ENCODE measurements around the gene CELA3B.
"Not testable (repeated sequence)": the region's sequence is repeated elsewhere in the genome, so short reads cannot be mapped to it uniquely, and the experiment has no call there.

CELA3B gene

GRCh38 chr1:21986386-21986785, 9.6 kb downstream of the CELA3B start:
- H3K27ac ChIP-seq (ENCODE audit: low read length); H3K4me1 ChIP-seq (ENCODE audit: insufficient read depth, low read length); H2AFZ ChIP-seq (ENCODE audit: low read depth, low read length); H3K9me3 ChIP-seq (ENCODE audit: insufficient read depth, low read length, severe bottlenecking); H3K9ac ChIP-seq (ENCODE audit: low read depth, low read length); ATAC-seq (ENCODE audit: insufficient read depth, low read depth); H3K27me3 ChIP-seq (ENCODE audit: insufficient read depth, low read length, poor library complexity); H3K79me2 ChIP-seq (ENCODE audit: insufficient read depth, low read length); H3K4me3 ChIP-seq (ENCODE audit: low read depth in 1 of 2, low read length in 2 of 2); H4K20me1 ChIP-seq (ENCODE audit: insufficient read depth, low read length); H3K4me2 ChIP-seq (ENCODE audit: insufficient read depth, low read length); H3K36me3 ChIP-seq (ENCODE audit: insufficient read depth, low read length); DNase-seq: not testable (repeated sequence)

GRCh38 chr1:21989672-21990393, 13.0 kb downstream of the CELA3B start:
- not testable (repeated sequence) for ATAC-seq (ENCODE audit: insufficient read depth, low read depth); H3K9me3 ChIP-seq (ENCODE audit: insufficient read depth, low read length, severe bottlenecking); H2AFZ ChIP-seq (ENCODE audit: low read depth, low read length); H3K79me2 ChIP-seq (ENCODE audit: insufficient read depth, low read length); H3K9ac ChIP-seq (ENCODE audit: low read depth, low read length); H3K4me2 ChIP-seq (ENCODE audit: insufficient read depth, low read length); H4K20me1 ChIP-seq (ENCODE audit: insufficient read depth, low read length); DNase-seq; H3K27me3 ChIP-seq (ENCODE audit: insufficient read depth, low read length, poor library complexity); H3K36me3 ChIP-seq (ENCODE audit: insufficient read depth, low read length); H3K4me1 ChIP-seq (ENCODE audit: insufficient read depth, low read length); H3K4me3 ChIP-seq (ENCODE audit: low read depth in 1 of 2, low read length in 2 of 2); H3K27ac ChIP-seq (ENCODE audit: low read length)

- ATAC-seq (ENCODE audit: insufficient read depth, low read depth); H3K79me2 ChIP-seq (ENCODE audit: insufficient read depth, low read length); H3K9me3 ChIP-seq (ENCODE audit: insufficient read depth, low read length, severe bottlenecking): not testable (repeated sequence)
These were observed 15.4 kb downstream of the CELA3B start for GRCh38 chr1:21992186-21992585.

GRCh38 chr1:21994716-21995115, 17.9 kb downstream of the CELA3B start:
- H3K4me2 ChIP-seq (ENCODE audit: insufficient read depth, low read length); H3K4me3 ChIP-seq (ENCODE audit: low read depth in 1 of 2, low read length in 2 of 2); ATAC-seq (ENCODE audit: insufficient read depth, low read depth): not testable (repeated sequence)

More at GRCh38 chr1:21992186-21992585, 15.4 kb downstream of the CELA3B start:
- H3K9ac ChIP-seq (ENCODE audit: low read depth, low read length); H3K4me1 ChIP-seq (ENCODE audit: insufficient read depth, low read length); H2AFZ ChIP-seq (ENCODE audit: low read depth, low read length); H3K36me3 ChIP-seq (ENCODE audit: insufficient read depth, low read length); H3K27ac ChIP-seq (ENCODE audit: low read length); H3K27me3 ChIP-seq (ENCODE audit: insufficient read depth, low read length, poor library complexity); H3K4me2 ChIP-seq (ENCODE audit: insufficient read depth, low read length); DNase-seq; H4K20me1 ChIP-seq (ENCODE audit: insufficient read depth, low read length); H3K4me3 ChIP-seq (ENCODE audit: low read depth in 1 of 2, low read length in 2 of 2): not testable (repeated sequence)

GRCh38 chr1:21996663-21996970, 19.8 kb downstream of the CELA3B start:
- not testable (repeated sequence) for H3K9me3 ChIP-seq (ENCODE audit: insufficient read depth, low read length, severe bottlenecking)

More at GRCh38 chr1:21994716-21995115, 17.9 kb downstream of the CELA3B start:
- H3K27ac ChIP-seq (ENCODE audit: low read length); DNase-seq; H3K9ac ChIP-seq (ENCODE audit: low read depth, low read length); H2AFZ ChIP-seq (ENCODE audit: low read depth, low read length); H3K36me3 ChIP-seq (ENCODE audit: insufficient read depth, low read length); H3K4me1 ChIP-seq (ENCODE audit: insufficient read depth, low read length); H4K20me1 ChIP-seq (ENCODE audit: insufficient read depth, low read length); H3K79me2 ChIP-seq (ENCODE audit: insufficient read depth, low read length); H3K27me3 ChIP-seq (ENCODE audit: insufficient read depth, low read length, poor library complexity); H3K9me3 ChIP-seq (ENCODE audit: insufficient read depth, low read length, severe bottlenecking): not testable (repeated sequence)

GRCh38 chr1:21997891-21998623, 21.2 kb downstream of the CELA3B start:
- not testable (repeated sequence) for H3K79me2 ChIP-seq (ENCODE audit: insufficient read depth, low read length); H3K4me1 ChIP-seq (ENCODE audit: insufficient read depth, low read length); H3K27ac ChIP-seq (ENCODE audit: low read length); H3K9ac ChIP-seq (ENCODE audit: low read depth, low read length); ATAC-seq (ENCODE audit: insufficient read depth, low read depth); H3K4me2 ChIP-seq (ENCODE audit: insufficient read depth, low read length); H3K27me3 ChIP-seq (ENCODE audit: insufficient read depth, low read length, poor library complexity); H3K9me3 ChIP-seq (ENCODE audit: insufficient read depth, low read length, severe bottlenecking); H2AFZ ChIP-seq (ENCODE audit: low read depth, low read length); DNase-seq; H4K20me1 ChIP-seq (ENCODE audit: insufficient read depth, low read length); H3K36me3 ChIP-seq (ENCODE audit: insufficient read depth, low read length); H3K4me3 ChIP-seq (ENCODE audit: low read depth in 1 of 2, low read length in 2 of 2)

More at GRCh38 chr1:21996663-21996970, 19.8 kb downstream of the CELA3B start:
- not testable (repeated sequence) for H3K27me3 ChIP-seq (ENCODE audit: insufficient read depth, low read length, poor library complexity); ATAC-seq (ENCODE audit: insufficient read depth, low read depth); H3K79me2 ChIP-seq (ENCODE audit: insufficient read depth, low read length); H3K4me2 ChIP-seq (ENCODE audit: insufficient read depth, low read length); H3K4me3 ChIP-seq (ENCODE audit: low read depth in 1 of 2, low read length in 2 of 2); H3K36me3 ChIP-seq (ENCODE audit: insufficient read depth, low read length); H3K9ac ChIP-seq (ENCODE audit: low read depth, low read length); H3K4me1 ChIP-seq (ENCODE audit: insufficient read depth, low read length); H2AFZ ChIP-seq (ENCODE audit: low read depth, low read length); H4K20me1 ChIP-seq (ENCODE audit: insufficient read depth, low read length); DNase-seq; H3K27ac ChIP-seq (ENCODE audit: low read length)

- not testable (repeated sequence) for H3K79me2 ChIP-seq (ENCODE audit: insufficient read depth, low read length); H3K36me3 ChIP-seq (ENCODE audit: insufficient read depth, low read length); H3K27ac ChIP-seq (ENCODE audit: low read length); ATAC-seq (ENCODE audit: insufficient read depth, low read depth); H2AFZ ChIP-seq (ENCODE audit: low read depth, low read length); H3K4me3 ChIP-seq (ENCODE audit: low read depth in 1 of 2, low read length in 2 of 2); H3K27me3 ChIP-seq (ENCODE audit: insufficient read depth, low read length, poor library complexity); H4K20me1 ChIP-seq (ENCODE audit: insufficient read depth, low read length); DNase-seq; H3K4me2 ChIP-seq (ENCODE audit: insufficient read depth, low read length); H3K9me3 ChIP-seq (ENCODE audit: insufficient read depth, low read length, severe bottlenecking); H3K4me1 ChIP-seq (ENCODE audit: insufficient read depth, low read length); H3K9ac ChIP-seq (ENCODE audit: low read depth, low read length)
These were observed 21.9 kb downstream of the CELA3B start for GRCh38 chr1:21998624-21999294.

- not testable (repeated sequence) for ATAC-seq (ENCODE audit: insufficient read depth, low read depth); H4K20me1 ChIP-seq (ENCODE audit: insufficient read depth, low read length); H3K27me3 ChIP-seq (ENCODE audit: insufficient read depth, low read length, poor library complexity); H3K4me2 ChIP-seq (ENCODE audit: insufficient read depth, low read length); H2AFZ ChIP-seq (ENCODE audit: low read depth, low read length); H3K36me3 ChIP-seq (ENCODE audit: insufficient read depth, low read length); H3K79me2 ChIP-seq (ENCODE audit: insufficient read depth, low read length); H3K4me3 ChIP-seq (ENCODE audit: low read depth in 1 of 2, low read length in 2 of 2); H3K9me3 ChIP-seq (ENCODE audit: insufficient read depth, low read length, severe bottlenecking); DNase-seq; H3K27ac ChIP-seq (ENCODE audit: low read length); H3K4me1 ChIP-seq (ENCODE audit: insufficient read depth, low read length); H3K9ac ChIP-seq (ENCODE audit: low read depth, low read length)
These were observed 22.8 kb downstream of the CELA3B start for GRCh38 chr1:21999645-22000044.
